Measurements from ENCODE around the gene SSR4.

Gene SSR4

GRCh38 chrX:153774576-153775292 lies 19.7 kb upstream of the SSR4 start:
- DNase-seq, result no peak
- Mint-ChIP-seq H3K27ac (no peak overlapping the region), H3K4me1 (ENCODE audit: low read depth) (no peaks in the 10 kb centered on the region), H3K4me3 (no peak overlapping the region), H3K36me3 (ENCODE audit: low read depth) (no peaks in the 10 kb centered on the region), H3K27me3 (peaks cover 14% of the 10 kb centered on the region), H3K9me3 (no peaks in the 10 kb centered on the region)

DNA sequence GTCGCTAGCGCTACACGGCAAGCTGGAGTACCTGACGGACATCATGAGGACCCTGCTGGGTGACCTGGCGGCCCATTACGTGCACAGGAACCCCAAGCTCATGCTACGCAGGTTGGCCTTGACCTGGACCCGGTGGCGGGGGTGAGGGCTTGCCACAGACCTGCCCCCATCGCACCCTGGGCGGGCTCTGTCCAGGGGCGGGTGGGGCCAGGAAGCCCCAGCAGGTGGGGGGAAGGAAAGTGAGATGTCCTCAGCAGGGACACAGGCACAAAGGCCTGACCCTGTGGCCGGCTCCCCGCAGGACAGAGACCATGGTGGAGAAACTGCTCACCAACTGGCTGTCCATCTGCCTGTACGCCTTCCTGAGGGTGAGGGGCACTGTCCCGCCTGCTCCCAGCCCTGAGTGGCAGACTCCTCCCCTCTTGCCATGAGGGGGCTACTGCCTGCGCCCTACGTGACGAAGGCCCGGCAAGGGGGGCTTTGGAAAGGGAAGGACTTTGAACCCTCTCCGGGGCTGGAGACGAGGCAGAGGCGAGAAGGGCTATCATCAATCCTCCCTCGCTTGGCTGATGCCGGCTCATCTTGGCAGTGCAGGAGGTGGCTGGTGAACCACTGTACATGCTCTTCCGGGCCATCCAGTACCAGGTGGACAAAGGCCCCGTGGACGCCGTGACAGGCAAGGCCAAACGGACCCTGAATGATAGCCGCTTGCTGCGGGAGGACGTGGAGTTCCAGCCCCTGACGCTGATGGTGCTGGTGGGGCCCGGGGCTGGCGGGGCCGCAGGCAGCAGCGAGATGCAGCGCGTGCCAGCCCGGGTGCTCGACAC lies 19.0 kb upstream of the SSR4 start:
- Mint-ChIP-seq H3K4me1 (ENCODE audit: low read depth) (peaks cover 3% of the 10 kb centered on the region), H3K9me3 (no peaks in the 10 kb centered on the region), H3K4me3 (no peak overlapping the region), H3K27me3 (peaks cover 17% of the 10 kb centered on the region), H3K36me3 (ENCODE audit: low read depth) (no peaks in the 10 kb centered on the region), H3K27ac (no peak overlapping the region)
- no peak for DNase-seq

- Mint-ChIP-seq H3K36me3 (ENCODE audit: low read depth) (no peaks in the 10 kb centered on the region), H3K27me3 (peaks cover 17% of the 10 kb centered on the region), H3K4me3 (no peak overlapping the region), H3K27ac (no peak overlapping the region), H3K9me3 (no peaks in the 10 kb centered on the region), H3K4me1 (ENCODE audit: low read depth) (peaks cover 3% of the 10 kb centered on the region)
- no peak for DNase-seq
Measured at GRCh38 chrX:153776120-153776599, 18.3 kb upstream of the SSR4 start.

GRCh38 chrX:153776611-153777045 lies 17.8 kb upstream of the SSR4 start:
- Mint-ChIP-seq H3K27me3 (peaks cover 17% of the 10 kb centered on the region), H3K36me3 (ENCODE audit: low read depth) (no peaks in the 10 kb centered on the region), H3K27ac (no peak overlapping the region), H3K9me3 (no peaks in the 10 kb centered on the region), H3K4me3 (no peak overlapping the region), H3K4me1 (ENCODE audit: low read depth) (peaks cover 3% of the 10 kb centered on the region)
- DNase-seq, result no peak

- peaks cover 13% of the 10 kb centered on the region for H3K27me3 Mint-ChIP-seq
- no peak for DNase-seq
- no peak overlapping the region for H3K4me3 Mint-ChIP-seq
- H3K27ac Mint-ChIP-seq, result no peak overlapping the region
- H3K9me3 Mint-ChIP-seq, result no peaks in the 10 kb centered on the region
- no peaks in the 10 kb centered on the region for H3K36me3 Mint-ChIP-seq (ENCODE audit: low read depth)
- peaks cover 3% of the 10 kb centered on the region for H3K4me1 Mint-ChIP-seq (ENCODE audit: low read depth)
Measured at GRCh38 chrX:153777261-153778090, 17.0 kb upstream of the SSR4 start.

GRCh38 chrX:153778181-153778580 lies 16.3 kb upstream of the SSR4 start:
- Mint-ChIP-seq H3K27me3 (peaks cover 13% of the 10 kb centered on the region), H3K9me3 (no peaks in the 10 kb centered on the region), H3K27ac (no peak overlapping the region), H3K36me3 (ENCODE audit: low read depth) (no peaks in the 10 kb centered on the region), H3K4me1 (ENCODE audit: low read depth) (peaks cover 3% of the 10 kb centered on the region), H3K4me3 (no peak overlapping the region)
- no peak for DNase-seq

GRCh38 chrX:153778684-153779101 lies 15.8 kb upstream of the SSR4 start:
- Mint-ChIP-seq H3K4me3 (no peak overlapping the region), H3K36me3 (ENCODE audit: low read depth) (no peaks in the 10 kb centered on the region), H3K27me3 (peaks cover 17% of the 10 kb centered on the region), H3K27ac (no peak overlapping the region), H3K9me3 (no peaks in the 10 kb centered on the region), H3K4me1 (ENCODE audit: low read depth) (peaks cover 3% of the 10 kb centered on the region)
- no peak for DNase-seq

DNA sequence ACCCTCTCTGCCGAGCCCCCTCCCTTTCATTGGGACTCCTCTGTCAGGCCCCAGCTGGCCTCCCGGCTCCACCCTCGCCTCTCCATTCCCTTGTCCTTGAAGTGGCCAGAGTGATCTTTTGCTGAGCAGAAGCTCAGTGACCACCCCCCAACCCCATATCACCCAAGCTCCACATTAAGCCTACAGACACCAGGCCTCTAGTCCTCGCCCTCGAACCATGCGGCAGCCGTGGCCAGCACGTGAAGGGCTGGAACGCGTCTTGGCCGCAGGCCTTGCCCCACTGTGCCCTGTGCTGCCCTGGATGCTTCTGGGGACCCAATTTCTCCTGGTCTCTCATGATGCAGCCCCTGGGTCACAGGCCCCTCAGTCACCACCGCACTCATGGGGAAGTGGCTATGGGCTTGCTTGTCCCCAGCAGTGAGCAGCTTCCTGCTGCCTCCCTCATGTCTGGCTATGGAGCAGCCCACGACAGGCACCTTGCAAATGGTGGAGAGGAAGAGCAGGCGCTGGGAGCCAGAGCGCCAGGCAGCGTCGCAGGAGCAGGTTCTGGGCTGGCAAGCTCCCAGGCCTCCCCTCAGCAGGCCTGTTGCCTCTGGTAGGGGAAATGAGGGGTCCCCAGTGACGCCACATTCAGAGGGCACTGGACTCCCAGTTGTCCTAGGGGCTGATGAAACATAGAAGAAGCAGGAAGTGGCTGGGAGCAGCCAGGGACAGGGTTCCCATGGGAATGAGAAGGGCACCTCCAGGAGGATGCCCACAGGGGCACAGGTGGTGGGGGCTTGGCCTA lies 14.4 kb upstream of the SSR4 start:
- Mint-ChIP-seq H3K27me3 (peaks cover 17% of the 10 kb centered on the region), H3K27ac (no peak overlapping the region)

GRCh38 chrX:153780678-153781427 lies 13.6 kb upstream of the SSR4 start, which contains the start of gene SRPK3:
SRPK3 (plus strand) TSS chrX:153781041; CDS start chrX:153781087, 46 bp downstream.
- H3K9me3 Mint-ChIP-seq, result no peaks in the 10 kb centered on the region
- DNase-seq, result no peak
- H3K4me1 Mint-ChIP-seq (ENCODE audit: low read depth), result peaks cover 3% of the 10 kb centered on the region
- H3K27me3 Mint-ChIP-seq, result peaks cover 17% of the 10 kb centered on the region
- H3K36me3 Mint-ChIP-seq (ENCODE audit: low read depth), result peaks cover 11% of the 10 kb centered on the region
- no peak within 1 kb of the TSS for H3K4me3 Mint-ChIP-seq
- no peak within 1 kb of the TSS for H3K27ac Mint-ChIP-seq

More for the DNA sequence above, 14.4 kb upstream of the SSR4 start:
- no peak overlapping the region for H3K4me3 Mint-ChIP-seq
- H3K4me1 Mint-ChIP-seq (ENCODE audit: low read depth), result peaks cover 3% of the 10 kb centered on the region
- no peak for DNase-seq
- peaks cover 5% of the 10 kb centered on the region for H3K36me3 Mint-ChIP-seq (ENCODE audit: low read depth)
- H3K9me3 Mint-ChIP-seq, result no peaks in the 10 kb centered on the region

GRCh38 chrX:153781428-153782047 lies 12.9 kb upstream of the SSR4 start:
- no peaks in the 10 kb centered on the region for H3K9me3 Mint-ChIP-seq
- peaks cover 17% of the 10 kb centered on the region for H3K27me3 Mint-ChIP-seq
- peaks cover 18% of the 10 kb centered on the region for H3K36me3 Mint-ChIP-seq (ENCODE audit: low read depth)
- H3K27ac Mint-ChIP-seq, result no peak overlapping the region
- no peak for DNase-seq
- no peak overlapping the region for H3K4me3 Mint-ChIP-seq
- peaks cover 3% of the 10 kb centered on the region for H3K4me1 Mint-ChIP-seq (ENCODE audit: low read depth)

GRCh38 chrX:153782313-153782712 lies 12.2 kb upstream of the SSR4 start:
- DNase-seq, result no peak
- Mint-ChIP-seq H3K4me1 (ENCODE audit: low read depth) (peaks cover 3% of the 10 kb centered on the region), H3K4me3 (no peak overlapping the region), H3K36me3 (ENCODE audit: low read depth) (peaks cover 23% of the 10 kb centered on the region), H3K27ac (no peak overlapping the region), H3K27me3 (peaks cover 17% of the 10 kb centered on the region), H3K9me3 (no peaks in the 10 kb centered on the region)

GRCh38 chrX:153782871-153783270 lies 11.6 kb upstream of the SSR4 start:
- H3K36me3 Mint-ChIP-seq (ENCODE audit: low read depth), result peaks cover 26% of the 10 kb centered on the region
- no peak overlapping the region for H3K4me3 Mint-ChIP-seq
- no peaks in the 10 kb centered on the region for H3K9me3 Mint-ChIP-seq

More at GRCh38 chrX:153782871-153783270, 11.6 kb upstream of the SSR4 start:
- no peak for DNase-seq
- no peak overlapping the region for H3K27ac Mint-ChIP-seq
- peaks cover 3% of the 10 kb centered on the region for H3K4me1 Mint-ChIP-seq (ENCODE audit: low read depth)
- peaks cover 16% of the 10 kb centered on the region for H3K27me3 Mint-ChIP-seq

Data from activated T-cell treated with anti-CD3 and anti-CD28 coated beads, Interleukin-2, amount 50 U/mL, for 24 hours (primary cell).